Heart left ventricle (tissue), 16 donors: ENCODE measurements around the gene CXCL16. TPM values are rescaled to one million over a fixed set of nuclear protein-coding genes. Genes with fewer than 3 reads are reported as not detected.

Source experiments
- ATAC-seq, 4 donors: fragments of 200-7000 bp; cut with Tn5 transposase; one replicate each; pipeline ENCODE4 v1.9.1; 2020 to 2022; ENCODE audit warnings: moderate library complexity in 4 of 4, mild to moderate bottlenecking in 3 of 4, moderate number of reproducible peaks in 1 of 4
- DNase-seq, 5 donors: peaks; one replicate each; pipeline ENCODE4 v3.0.0-alpha.2; 2020
- H3K27ac ChIP-seq, 12 donors: fragments of 200-600 bp; sonication (generic) in 4 of 12; one replicate each; pipeline versions ENCODE4 v1.5.0 to v1.8.0; 2016 to 2022; ENCODE audit warnings: mild to moderate bottlenecking in 2 of 12
- H3K27me3 ChIP-seq, 9 donors: fragments of 200-600 bp; sonication (generic) in 2 of 9; one replicate each; pipeline versions ENCODE4 v1.5.1 to v1.8.0; 2016 to 2022; ENCODE audit warnings: mild to moderate bottlenecking in 3 of 9
- H3K36me3 ChIP-seq, 9 donors: fragments of 200-600 bp; sonication (generic) in 2 of 9; one replicate each; pipeline versions ENCODE4 v1.5.0 to v1.8.0; 2018 to 2022; ENCODE audit warnings: mild to moderate bottlenecking in 2 of 9
- H3K4me1 ChIP-seq, 12 donors: fragments of 200-600 bp; sonication (generic) in 4 of 12; one replicate each; pipeline versions ENCODE4 v1.5.0 to v1.8.0; 2016 to 2022; ENCODE audit warnings: mild to moderate bottlenecking in 3 of 12
- H3K4me3 ChIP-seq, 12 donors: fragments of 200-600 bp; sonication (generic) in 4 of 12; one replicate each; pipeline versions ENCODE4 v1.5.0 to v1.8.0; 2017 to 2022; ENCODE audit warnings: mild to moderate bottlenecking in 9 of 12, moderate library complexity in 4 of 12
- H3K9me3 ChIP-seq, 12 donors: fragments of 200-600 bp; sonication (generic) in 4 of 12; one replicate each; pipeline versions ENCODE4 v1.5.0 to v1.8.0; 2016 to 2022; ENCODE audit warnings: mild to moderate bottlenecking in 1 of 12
- CTCF ChIP-seq, 12 donors: fragments of 200-600 bp; sonication (generic) in 4 of 12; IDR thresholded peaks; one replicate each; pipeline versions ENCODE4 v1.5.0 to v1.8.0; 2018 to 2022; ENCODE audit warnings: antibody characterized with exemption in 12 of 12, mild to moderate bottlenecking in 5 of 12
- POLR2A ChIP-seq, 2 donors: fragments of 450-650 bp; IDR thresholded peaks; one replicate each; pipeline ENCODE4 v1.6.1; 2017; ENCODE audit warnings: antibody characterized with exemption in 2 of 2, mild to moderate bottlenecking in 2 of 2, moderate library complexity in 2 of 2
- WGBS, 4 donors: extraction: QIAGEN DNeasy Blood & Tissue Kit in 2 of 4; methylation state at CpG; one replicate each; pipeline versions ENCODE4 v1.1.5 to v1.1.7; 2013 to 2018; 5-methylcytosine and 5-hydroxymethylcytosine counted together
- intact Hi-C, 10 donors: fragments of 100-400 bp; cut with DNase I; formaldehyde crosslinking; loops; one replicate each; pipeline versions ENCODE4 v1.11.1 to v1.14.2; 2022
- polyA plus RNA-seq, 2 donors: library from polyadenylated mRNA; stranded (reverse); fragments of 200-250 nt; gene quantifications; one replicate each; pipeline ENCODE4 v1.2.3, GENCODE V29; 2013
- total RNA-seq, 9 donors: library from RNA; depleted of rRNA in 2 of 9; stranded (reverse); fragments of >200 nt in 2 of 9; fragmentation: NEBNext Ultra II Directional in 3 of 9; extraction: Animal tissue kit (Norgen Biotek cat#: 25700) in 3 of 9; gene quantifications; one replicate each; pipeline versions ENCODE4 v1.1.0 to v1.2.4, GENCODE V29; 2016 to 2023
- donor health status: ischemic (EF 13 %, LVEDD 7.1; RV severe dilation, severe dysfunction).
- donor health status: healthy with polysubstance abuse.
- donor health status: DM: no; HTN: yes; CAD: no.
- donor health status: DM: no; HTN: no; CAD: no.
- donor health status: ischemic (EF 25% LVEDD 6.9; RV normal size, moderate dysfunction).
- donor health status: ischemic (EF 25% LVEDD 5.7; RV mildly dilated, moderate dysfunction).
- donor health status: healthy.
- donor health status: DM: yes; HTN: yes; CAD: no.
- donor health status: ischemic (EF 35%, LVEDD 5.7; RV mildly dilated, moderate dysfunction).
- donor health status: nonischemic (EF 11% LVEDD 7.7; RV severe dilation, severe dysfunction).
- donor health status: DM: yes; HTN: yes; CAD: no.
- donor health status: PGD.
- donor health status: ischemic (EF 29% LVEDD 5.4; RV normal size, mild dysfunction).
- donor health status: nonischemic (EF 23%, LVEDD 6.1; RV moderate dilation, normal function).

Gene CXCL16
- total and polyA plus RNA-seq, 11 donors, result 1.3 to 42.5 (median 4.2) TPM

- no peak for TF ChIP-seq POLR2A (IDR thresholded peaks at IDR 0.05)
- TF ChIP-seq CTCF (IDR thresholded peaks at IDR 0.05), result no peak
- peak overlapping the region in 4 of 12 donors; percentile 25 to 77 (median 72) for H3K4me3 ChIP-seq
- DNase-seq (no peak), ATAC-seq (no peak)
- H3K4me1 ChIP-seq, result peaks cover 0 to 42% (median 11%) of the 10 kb centered on the region in 12 donors
- peaks cover 0 to 20% (median 4%) of the 10 kb centered on the region in 9 donors for H3K36me3 ChIP-seq
- H3K27me3 ChIP-seq, result no peaks in the 10 kb centered on the region
- peak overlapping the region in 4 of 12 donors; percentile 54 to 94 (median 78) for H3K27ac ChIP-seq
- intact Hi-C loops, result loop anchor here in 3 of 10 donors (5.0 kb wide), 2 partner anchors 75 to 175 kb away; partner anchors contain the start of genes GLTPD2 (in 2 of the 3) and VMO1 (in 2 of the 3)
- WGBS, 4 donors, result 85 to 87% (median 86%) methylated on average over 3 of the region's 3 CpGs
- H3K9me3 ChIP-seq, result no peaks in the 10 kb centered on the region
Measured at GRCh38 chr17:4712526-4712925, 27.2 kb downstream of the CXCL16 start.

DNA sequence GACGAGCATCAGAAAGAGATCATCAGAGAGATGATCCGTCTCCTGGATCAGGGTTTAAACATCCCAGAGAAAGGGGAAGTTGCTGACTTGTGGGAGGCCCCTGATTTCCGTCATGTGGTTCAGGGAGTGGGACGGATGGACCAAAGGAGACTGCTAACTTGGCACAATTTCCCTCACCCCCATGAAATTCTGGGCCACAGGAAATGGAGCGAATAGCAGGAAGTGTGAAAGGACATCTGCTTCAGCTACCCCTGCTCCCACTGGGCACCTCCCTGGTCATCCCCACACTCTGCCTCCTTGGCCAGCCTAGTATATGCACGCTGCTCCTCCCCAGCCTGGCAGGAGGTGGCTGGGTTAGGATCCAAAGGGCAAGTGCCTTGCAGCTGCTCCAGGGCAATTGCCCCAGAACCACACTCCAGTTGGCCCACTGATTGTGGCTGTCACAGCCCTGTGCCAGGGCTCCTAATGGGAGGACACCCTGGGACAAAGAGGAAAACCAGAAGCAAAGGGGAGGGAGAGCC, 28.0 kb downstream of the CXCL16 start:
- DNase-seq (peak in 4 of 5 donors; percentile 46 to 56 (median 50)), ATAC-seq (peak in 2 of 4 donors; percentile 10 to 15)
- H3K27ac ChIP-seq, result peak overlapping the region in 9 of 12 donors; percentile 9 to 94 (median 71)
- no peak for TF ChIP-seq POLR2A (IDR thresholded peaks at IDR 0.05)
- WGBS, 4 donors, result 54 to 69% (median 61%) methylated on average over 6 of the region's 6 CpGs
- intact Hi-C loops, result loop anchor here in 5 of 10 donors (2.0 to 5.0 kb wide), 5 partner anchors 19 to 177 kb away; partner anchors contain the start of genes GLTPD2 (in 3 of the 5), VMO1 (in 2 of the 5) and MED11 (in 1 of the 5)
- H3K9me3 ChIP-seq, result no peaks in the 10 kb centered on the region
- peak overlapping the region in 8 of 12 donors; percentile 22 to 93 (median 72) for H3K4me3 ChIP-seq
- peaks cover 0 to 12% (median 0%) of the 10 kb centered on the region in 9 donors for H3K36me3 ChIP-seq
- peaks cover 0 to 42% (median 11%) of the 10 kb centered on the region in 12 donors for H3K4me1 ChIP-seq
- no peaks in the 10 kb centered on the region for H3K27me3 ChIP-seq

- Histone ChIP-seq H3K9me3 (no peaks in the 10 kb centered on the region), H3K4me3 (peak overlapping the region; percentile 47 to 93 (median 72)), H3K27ac (peak overlapping the region; percentile 33 to 94 (median 77)), H3K4me1 (peaks cover 0 to 42% (median 11%) of the 10 kb centered on the region in 12 donors), H3K36me3 (peaks cover 0 to 4% (median 0%) of the 10 kb centered on the region in 9 donors), H3K27me3 (no peaks in the 10 kb centered on the region)
- intact Hi-C loops, result loop anchor here in 6 of 10 donors (1.0 to 5.0 kb wide), 6 partner anchors 20 to 178 kb away; partner anchors contain the start of genes GLTPD2 (in 3 of the 6), MED11 (in 3 of the 6) and VMO1 (in 2 of the 6)
- ATAC-seq, result peak in 2 of 4 donors; percentile 1 to 4
- DNase-seq, result peak in 2 of 5 donors; percentile 41 to 75
- TF ChIP-seq POLR2A (IDR thresholded peaks at IDR 0.05) (no peak), CTCF (IDR thresholded peaks at IDR 0.05) (no peak)
- 11 to 23% (median 14%) methylated on average over 36 to 57 of the region's 57 CpGs for WGBS, 4 donors
Measured at GRCh38 chr17:4710693-4711634, 28.8 kb downstream of the CXCL16 start.

DNA sequence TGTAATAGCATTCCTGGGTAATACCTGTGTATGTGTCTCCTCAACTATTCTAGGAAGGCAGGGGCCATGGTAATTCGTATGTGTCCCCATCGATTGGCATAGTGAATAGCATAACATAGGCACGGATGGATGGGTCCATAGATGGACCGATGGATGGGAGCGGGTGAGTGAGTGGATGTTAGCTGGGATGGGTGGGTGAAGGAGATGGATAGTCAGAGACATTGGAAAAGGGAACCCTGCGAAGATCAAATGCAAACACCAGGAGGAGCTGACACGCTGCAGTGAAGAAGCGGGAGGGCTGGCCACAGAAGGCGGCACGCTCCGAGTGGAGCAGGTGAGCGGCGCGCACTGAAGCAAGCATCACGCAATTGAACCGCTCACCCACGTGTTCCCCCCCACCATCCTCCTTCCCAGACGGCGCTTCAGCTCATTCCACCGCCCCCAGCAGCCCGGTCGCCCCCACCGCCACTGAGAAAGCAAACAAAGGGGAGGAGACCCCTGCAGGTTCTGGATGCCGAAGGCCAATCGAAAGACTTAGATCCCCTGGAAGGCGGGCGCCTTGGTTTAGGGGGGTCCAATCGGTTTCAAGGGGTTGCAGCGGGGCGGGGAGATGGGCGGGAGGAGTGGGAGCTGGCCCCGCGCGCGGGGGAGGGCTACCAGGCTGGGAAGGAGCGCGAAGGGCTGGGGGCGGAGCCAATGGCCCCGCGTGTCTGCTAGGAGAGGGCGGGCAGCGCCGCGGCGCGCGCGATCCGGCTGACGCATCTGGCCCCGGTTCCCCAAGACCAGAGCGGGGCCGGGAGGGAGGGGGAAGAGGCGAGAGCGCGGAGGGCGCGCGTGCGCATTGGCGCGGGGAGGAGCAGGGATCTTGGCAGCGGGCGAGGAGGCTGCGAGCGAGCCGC, 29.7 kb downstream of the CXCL16 start, which contains the start of gene ARRB2:
TSS of gene ARRB2 (plus strand) at position 839 of the 899 bp plus-strand sequence. CDS start 90 bp downstream, outside the sequence.
- H3K27ac ChIP-seq, result peak within 1 kb of the TSS; percentile 33 to 94 (median 77)
- WGBS, 4 donors, result 1% methylated on average over 44 to 67 of the region's 67 CpGs
- DNase-seq (peak; percentile 97 to 100 (median 98)), ATAC-seq (peak; percentile 95)
- TF ChIP-seq POLR2A (IDR thresholded peaks at IDR 0.05), result peak in 1 of 2 donors; percentile 65
- peak; percentile 37 to 80 (median 61) for TF ChIP-seq CTCF (IDR thresholded peaks at IDR 0.05)
- intact Hi-C loops, result loop anchor here in 7 of 10 donors (1.0 to 5.0 kb wide), 8 partner anchors 21 to 182 kb away; partner anchors contain the start of genes GLTPD2 (in 3 of the 7), MED11 (in 3 of the 7) and VMO1 (in 2 of the 7)
- no peaks in the 10 kb centered on the region for H3K27me3 ChIP-seq
- peak within 1 kb of the TSS; percentile 47 to 93 (median 72) for H3K4me3 ChIP-seq
- H3K36me3 ChIP-seq, result no peaks in the 10 kb centered on the region
- peaks cover 0 to 42% (median 11%) of the 10 kb centered on the region in 12 donors for H3K4me1 ChIP-seq
- H3K9me3 ChIP-seq, result no peaks in the 10 kb centered on the region
